GM15510 (cell line): ENCODE results near the gene MAPKAP1.

Experiments used
- POLR2A ChIP-seq: IDR thresholded peaks from 3 replicates; pipeline ENCODE4 v1.6.1; 2011; ENCODE audit warnings: borderline replicate concordance; ENCODE audit not compliant: insufficient read length; ENCODE audit errors: extremely low read depth

MAPKAP1 gene

DNA sequence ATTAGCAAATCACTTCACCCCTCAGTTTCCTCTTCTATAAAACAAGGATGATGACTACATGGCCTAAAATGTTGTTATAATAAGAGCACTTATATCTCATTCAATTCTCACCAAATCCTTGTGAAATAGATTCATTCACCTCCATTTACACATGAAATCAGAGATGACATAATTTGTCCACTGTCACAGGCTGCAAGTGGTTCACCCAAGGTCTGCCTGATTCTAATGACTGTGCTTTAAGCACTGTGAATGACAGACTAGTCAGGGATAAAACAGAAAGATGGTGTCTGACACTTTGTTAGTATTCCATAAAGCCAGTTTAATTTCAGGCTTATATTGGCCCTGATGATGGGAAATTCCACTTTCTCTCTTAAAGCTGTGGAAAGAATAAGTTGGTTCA is 209.5 kb downstream of the MAPKAP1 start:
- no peak for TF ChIP-seq POLR2A

DNA sequence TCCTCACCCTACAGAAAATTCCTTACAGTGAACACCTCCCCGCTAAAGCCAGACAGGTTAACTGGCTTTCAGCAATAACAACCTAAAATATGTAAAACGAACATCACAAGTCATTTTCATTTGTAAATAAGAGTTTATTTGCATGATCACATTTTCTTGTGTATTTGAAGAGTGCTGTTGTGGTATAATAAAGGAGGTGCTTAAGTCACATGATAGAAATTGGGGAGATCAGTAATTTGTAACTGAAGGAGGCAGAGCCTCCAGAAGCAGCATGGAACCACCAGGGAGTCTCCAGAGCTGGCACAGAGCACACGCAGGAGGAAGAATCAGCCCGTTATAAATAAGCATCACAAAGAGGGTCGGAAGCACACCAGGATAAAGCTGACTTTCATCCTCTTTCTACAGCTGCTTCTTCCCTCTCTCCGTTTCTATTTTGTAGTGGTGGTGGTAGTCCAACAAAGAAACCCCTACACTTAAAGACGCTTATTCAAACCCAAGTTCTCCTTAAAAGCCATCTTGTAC is 210.6 kb downstream of the MAPKAP1 start:
- no peak for TF ChIP-seq POLR2A

DNA sequence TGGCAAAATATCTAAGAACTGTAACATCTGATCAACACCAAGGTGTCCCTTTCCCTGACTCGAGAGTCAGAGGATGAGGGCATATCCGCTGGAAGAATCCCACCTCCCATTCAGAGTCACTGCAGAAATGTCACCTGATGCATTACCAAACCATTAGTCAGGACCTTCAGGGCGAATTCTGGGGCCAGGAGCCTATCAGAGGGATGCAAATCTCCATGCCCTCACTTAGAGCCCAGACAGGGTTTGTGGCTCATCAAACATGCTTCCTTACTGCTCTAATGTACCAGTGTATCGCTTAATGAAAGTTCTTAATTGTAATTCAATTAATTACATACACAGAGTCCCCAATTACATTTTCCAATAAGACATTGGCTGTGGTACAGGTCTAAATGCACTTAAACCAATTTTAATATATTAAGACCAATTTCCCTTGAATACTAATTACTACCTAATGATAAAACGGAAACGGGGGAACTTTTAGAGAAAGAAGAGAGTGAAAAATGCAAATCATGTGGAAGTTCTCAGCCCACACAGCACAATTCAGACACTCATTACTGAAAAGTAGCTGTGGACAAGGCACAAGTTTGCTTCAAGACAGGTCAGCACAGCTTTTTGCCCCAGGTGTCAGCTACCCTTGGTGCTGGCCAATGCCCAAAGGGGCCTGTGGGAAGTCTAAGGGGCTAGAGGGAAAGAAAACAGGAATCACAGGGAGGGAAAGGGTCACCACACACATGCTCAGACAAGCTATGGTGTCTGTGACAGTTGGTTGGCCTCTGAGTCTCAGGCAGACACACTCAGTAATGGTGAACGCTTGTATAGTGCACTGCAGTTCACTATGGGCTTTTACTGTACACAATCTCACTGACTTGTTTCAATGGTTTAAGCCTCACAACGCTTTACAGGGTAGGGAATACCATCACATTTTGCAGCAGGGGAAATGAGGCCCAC is 211.6 kb downstream of the MAPKAP1 start:
- TF ChIP-seq POLR2A: no peak

DNA sequence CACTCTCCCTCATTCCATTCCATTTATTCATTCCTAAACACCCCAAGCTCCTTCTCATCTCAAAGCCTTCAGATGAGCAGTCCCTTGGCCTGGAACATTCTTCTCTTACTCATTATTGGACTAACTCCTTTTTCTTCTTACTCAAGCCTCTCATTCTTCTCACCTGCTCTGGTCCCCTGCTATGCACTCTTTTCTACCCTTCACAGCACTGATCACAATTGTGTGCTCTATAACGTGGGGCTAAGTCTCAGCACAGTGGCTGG is 212.4 kb downstream of the MAPKAP1 start:
- no peak for TF ChIP-seq POLR2A

DNA sequence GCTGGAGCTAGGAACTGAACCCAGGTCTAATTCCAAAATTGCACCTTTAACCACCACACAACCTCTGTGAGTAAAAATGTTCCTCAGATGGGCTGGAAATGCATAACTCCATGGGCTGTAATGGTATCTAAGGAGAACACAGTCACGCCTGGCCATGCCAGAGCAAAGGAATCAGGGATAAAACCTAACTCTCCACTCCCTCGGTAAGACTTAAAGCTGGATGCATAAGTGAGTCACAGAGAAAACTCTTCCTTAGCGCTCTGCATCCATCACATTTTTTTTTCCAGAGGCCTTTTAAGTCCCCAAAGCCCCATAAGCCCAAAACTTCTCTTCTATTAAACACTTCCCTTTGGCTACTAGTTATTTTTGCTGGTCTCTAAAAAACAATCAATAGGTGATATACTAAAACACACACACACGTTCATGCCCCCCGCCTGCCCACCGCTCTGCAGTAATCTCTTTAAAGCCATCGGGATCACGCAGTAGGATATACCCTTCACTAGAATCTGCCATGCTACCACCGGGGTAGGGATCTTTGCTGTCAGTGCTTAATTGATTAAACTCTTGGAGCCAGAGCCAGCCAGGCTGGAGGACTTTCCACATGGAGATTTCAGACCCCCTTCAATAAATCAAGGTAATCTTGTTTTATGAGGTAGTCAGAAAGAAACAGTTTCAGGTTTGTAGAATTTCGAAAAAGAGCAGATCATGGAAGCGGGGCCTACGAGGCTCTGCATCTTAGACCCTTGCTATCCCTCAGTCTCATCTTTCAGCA is 212.9 kb downstream of the MAPKAP1 start:
- TF ChIP-seq POLR2A: no peak

- TF ChIP-seq POLR2A: no peak
These were observed 213.6 kb downstream of the MAPKAP1 start for GRCh38 chr9:125493384-125493783.

DNA sequence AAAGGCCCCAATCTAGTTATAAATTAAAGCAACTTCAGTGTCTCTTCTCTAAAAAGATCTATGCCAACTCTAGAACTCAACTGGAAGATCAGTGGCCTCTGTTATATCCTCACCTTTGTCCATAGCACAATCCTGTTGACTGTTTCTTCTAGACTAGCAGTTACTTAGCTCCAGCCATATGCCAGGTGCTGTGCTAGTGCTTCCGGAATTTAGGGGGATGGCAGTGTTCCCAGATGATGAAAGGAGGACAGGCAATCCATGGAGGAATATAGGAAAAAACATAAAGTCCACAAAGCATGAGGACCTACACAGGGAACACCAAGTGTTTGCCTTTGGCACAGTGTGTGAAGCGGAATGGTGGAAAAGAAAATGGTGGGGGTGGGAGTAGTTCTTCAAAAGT is 214.3 kb downstream of the MAPKAP1 start:
- TF ChIP-seq POLR2A: no peak

GRCh38 chr9:125487842-125488241 is 219.2 kb downstream of the MAPKAP1 start:
- no peak for TF ChIP-seq POLR2A

- TF ChIP-seq POLR2A: no peak
These were observed 220.4 kb downstream of the MAPKAP1 start for GRCh38 chr9:125486576-125486975.

GRCh38 chr9:125486152-125486508 is 220.9 kb downstream of the MAPKAP1 start:
- TF ChIP-seq POLR2A: no peak

DNA sequence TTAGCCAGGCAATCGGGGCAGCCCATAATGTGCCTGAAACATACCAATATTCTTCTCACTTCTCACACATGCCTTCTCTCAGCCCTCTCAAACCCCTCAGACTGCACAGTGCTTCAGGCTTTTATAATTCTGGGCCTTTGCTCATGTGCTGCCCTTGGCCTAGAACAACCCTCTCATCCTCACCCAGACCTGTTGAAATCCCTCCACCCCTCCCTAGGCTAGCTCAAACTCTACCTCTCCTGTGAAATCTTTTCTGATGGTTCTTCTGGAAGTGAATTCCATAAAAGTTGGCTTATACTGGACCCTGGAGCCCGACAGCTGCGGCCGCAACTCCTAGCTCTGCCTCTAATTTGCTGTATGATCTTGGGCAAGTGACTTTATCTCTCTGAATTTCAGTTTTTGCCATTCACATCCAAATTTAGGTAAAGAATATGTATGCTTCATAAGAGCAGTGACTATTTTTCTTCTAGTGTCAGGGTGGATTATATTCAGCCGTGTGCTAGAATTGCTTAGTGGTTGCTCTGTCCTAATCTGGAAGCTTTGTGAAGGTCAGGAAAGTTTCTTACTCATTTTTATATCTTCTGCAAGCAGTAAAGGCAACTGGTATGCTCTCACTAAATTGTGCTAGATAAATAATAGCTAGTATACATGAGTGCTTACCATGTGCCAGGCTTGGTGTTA is 221.4 kb downstream of the MAPKAP1 start:
- TF ChIP-seq POLR2A: no peak

- TF ChIP-seq POLR2A: no peak
These were observed 222.4 kb downstream of the MAPKAP1 start for GRCh38 chr9:125484350-125485282.

GRCh38 chr9:125483697-125484096 is 223.3 kb downstream of the MAPKAP1 start:
- TF ChIP-seq POLR2A: no peak
